GM12873 (cell line): ENCODE measurements around the gene CBFA2T3.

ENCODE experiments used
- CTCF ChIP-seq: IDR thresholded peaks from 2 replicates; pipeline ENCODE4 v1.5.1; 2012; ENCODE audit warnings: low read depth, mild to moderate bottlenecking, moderate library complexity, low read length, control low read depth; ENCODE audit not compliant: insufficient read depth; ENCODE audit errors: missing control alignments

Gene CBFA2T3

GRCh38 chr16:88879788-88880055 lies 97.3 kb downstream of the CBFA2T3 start:
- TF ChIP-seq CTCF: no peak

GRCh38 chr16:88878967-88879787 lies 97.8 kb downstream of the CBFA2T3 start:
- no peak for TF ChIP-seq CTCF

GRCh38 chr16:88878356-88878755 lies 98.7 kb downstream of the CBFA2T3 start:
- no peak for TF ChIP-seq CTCF

GRCh38 chr16:88877564-88878289 lies 99.3 kb downstream of the CBFA2T3 start:
- TF ChIP-seq CTCF: no peak

- TF ChIP-seq CTCF: no peak
Measured at GRCh38 chr16:88876942-88877526, 100.0 kb downstream of the CBFA2T3 start.

GRCh38 chr16:88875703-88876234 lies 101.2 kb downstream of the CBFA2T3 start:
- TF ChIP-seq CTCF: no peak

- TF ChIP-seq CTCF: no peak
Measured at GRCh38 chr16:88874938-88875599, 101.9 kb downstream of the CBFA2T3 start.
